Measurements from ENCODE around the gene HNF1A. TPM values are rescaled to one million over a fixed set of nuclear protein-coding genes. Genes with fewer than 3 reads are reported as not detected.

The HNF1A gene
- total and polyA plus RNA-seq, 2 of the 13 experiments (the other 11 are each of a cell fraction or from before 2014, with no cell fraction given), result 13.4 to 34.7 TPM

DNA sequence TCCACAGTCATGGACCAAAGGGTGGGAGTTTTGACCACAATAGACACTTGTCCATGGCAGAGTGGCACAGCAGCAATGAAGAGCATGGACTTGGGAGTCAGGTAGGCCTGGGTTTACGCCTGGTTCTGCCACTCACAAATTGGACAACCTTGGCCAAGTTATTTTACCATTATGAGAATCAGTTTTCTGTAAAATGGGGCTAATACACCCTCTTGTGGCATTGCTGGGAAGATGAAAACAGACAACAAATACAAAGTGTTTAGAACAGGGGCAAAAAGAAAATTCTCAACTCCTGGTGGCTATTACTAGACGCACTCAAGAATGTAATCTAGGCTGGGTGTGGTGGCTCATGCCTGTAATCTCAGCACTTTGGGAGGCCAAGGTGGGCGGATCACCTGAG lies 35.4 kb downstream of the HNF1A start:
- Histone ChIP-seq H3K9me3 (ENCODE audit: low read length) (no peaks in the 10 kb centered on the region), H3K27me3 (ENCODE audit: control insufficient read depth in 1 of 2, insufficient read depth in 2 of 2, low read length in 2 of 2) (no peaks in the 10 kb centered on the region; a peak in 1 of 5 replicates), H3K79me2 (ENCODE audit: insufficient read depth, low read length) (peaks cover 15% of the 10 kb centered on the region), H3K27ac (ENCODE audit: extremely low read length, insufficient read depth, low read length) (no peak overlapping the region), H3K36me3 (replicated peaks in 1 of 2; ENCODE audit: control insufficient read depth in 1 of 2, insufficient read depth in 2 of 2, low read length in 2 of 2) (peaks cover 6 to 32% of the 10 kb centered on the region in 2 experiments), H3K9ac (ENCODE audit: insufficient read depth, low read depth, low read length) (no peak overlapping the region), H2AFZ (ENCODE audit: low read length) (no peak overlapping the region), H4K20me1 (ENCODE audit: insufficient read depth, low read length) (no peaks in the 10 kb centered on the region; the same call in 1 of the 2 replicates), H3K4me2 (ENCODE audit: low read depth, low read length) (no peak overlapping the region), H3K4me3 (replicated peaks in 1 of 3; ENCODE audit: insufficient read depth in 1 of 3, low read depth in 2 of 3, low read length in 3 of 3) (no peak overlapping the region), H3K4me1 (ENCODE audit: insufficient read depth, low read length) (peaks cover 32% of the 10 kb centered on the region)
- BruUV-seq (replicated peaks), result no TSS peak
- ChIA-PET POLR2A (no interaction called here), CTCF (ENCODE audit: low intra/inter-chr PET ratio, low total read pairs) (no interaction called here)
- WGBS (ENCODE audit: low lambda C conversion rate), result 90% methylated on average over 3 of the region's 3 CpGs
- intact Hi-C loops (cut with micrococcal nuclease; ENCODE audit: unreplicated experiment) (no loop called here), in situ Hi-C loops (cut with HindIII; ENCODE audit: extremely low pct_ligation_motif_present, low pct_unique_long_range_greater_than_20kb) (no loop called here)
- TF ChIP-seq AGO1 (IDR thresholded peaks at IDR 0.05; ENCODE audit: low read depth, low read length, poor library complexity, severe bottlenecking), result no peak
- TF ChIP-seq, protein P1, sequence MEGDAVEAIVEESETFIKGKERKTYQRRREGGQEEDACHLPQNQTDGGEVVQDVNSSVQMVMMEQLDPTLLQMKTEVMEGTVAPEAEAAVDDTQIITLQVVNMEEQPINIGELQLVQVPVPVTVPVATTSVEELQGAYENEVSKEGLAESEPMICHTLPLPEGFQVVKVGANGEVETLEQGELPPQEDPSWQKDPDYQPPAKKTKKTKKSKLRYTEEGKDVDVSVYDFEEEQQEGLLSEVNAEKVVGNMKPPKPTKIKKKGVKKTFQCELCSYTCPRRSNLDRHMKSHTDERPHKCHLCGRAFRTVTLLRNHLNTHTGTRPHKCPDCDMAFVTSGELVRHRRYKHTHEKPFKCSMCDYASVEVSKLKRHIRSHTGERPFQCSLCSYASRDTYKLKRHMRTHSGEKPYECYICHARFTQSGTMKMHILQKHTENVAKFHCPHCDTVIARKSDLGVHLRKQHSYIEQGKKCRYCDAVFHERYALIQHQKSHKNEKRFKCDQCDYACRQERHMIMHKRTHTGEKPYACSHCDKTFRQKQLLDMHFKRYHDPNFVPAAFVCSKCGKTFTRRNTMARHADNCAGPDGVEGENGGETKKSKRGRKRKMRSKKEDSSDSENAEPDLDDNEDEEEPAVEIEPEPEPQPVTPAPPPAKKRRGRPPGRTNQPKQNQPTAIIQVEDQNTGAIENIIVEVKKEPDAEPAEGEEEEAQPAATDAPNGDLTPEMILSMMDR (CRISPR knock-in tag; IDR thresholded peaks at IDR 0.05), result peak; percentile 30
- TF ChIP-seq, protein P2, sequence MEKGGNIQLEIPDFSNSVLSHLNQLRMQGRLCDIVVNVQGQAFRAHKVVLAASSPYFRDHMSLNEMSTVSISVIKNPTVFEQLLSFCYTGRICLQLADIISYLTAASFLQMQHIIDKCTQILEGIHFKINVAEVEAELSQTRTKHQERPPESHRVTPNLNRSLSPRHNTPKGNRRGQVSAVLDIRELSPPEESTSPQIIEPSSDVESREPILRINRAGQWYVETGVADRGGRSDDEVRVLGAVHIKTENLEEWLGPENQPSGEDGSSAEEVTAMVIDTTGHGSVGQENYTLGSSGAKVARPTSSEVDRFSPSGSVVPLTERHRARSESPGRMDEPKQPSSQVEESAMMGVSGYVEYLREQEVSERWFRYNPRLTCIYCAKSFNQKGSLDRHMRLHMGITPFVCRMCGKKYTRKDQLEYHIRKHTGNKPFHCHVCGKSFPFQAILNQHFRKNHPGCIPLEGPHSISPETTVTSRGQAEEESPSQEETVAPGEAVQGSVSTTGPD (CRISPR knock-in tag; IDR thresholded peaks at IDR 0.05), result no peak
- TF ChIP-seq STAG1 (CRISPR knock-in tag; IDR thresholded peaks at IDR 0.05), result peak; percentile 35
- TF ChIP-seq ZZZ3 (CRISPR knock-in tag; IDR thresholded peaks at IDR 0.05; ENCODE audit: borderline replicate concordance), result no peak
- TF ChIP-seq ARNT (IDR thresholded peaks at IDR 0.05), result no peak
- TF ChIP-seq IKZF4 (CRISPR knock-in tag; IDR thresholded peaks at IDR 0.05; ENCODE audit: borderline replicate concordance, low read depth, not compliant biosample characterization), result no peak
- no peak for TF ChIP-seq ZNF230 (CRISPR knock-in tag; IDR thresholded peaks at IDR 0.05)
- no peak for DNase-seq (ENCODE audit: low spot score)
- no peak for FAIRE-seq
- no peak for ATAC-seq

Measured in HepG2 (cell line).